Endothelial cell (in vitro differentiated cells): ENCODE results near the gene FGB. TPM values are rescaled to one million over a fixed set of nuclear protein-coding genes. Genes with fewer than 3 reads are reported as not detected.
A peak's percentile ranks its signal among the peaks of the same experiment; 100 is the strongest.

Source experiments
- DNase-seq: peaks from one replicate; pipeline ENCODE4 v3.0.0; 2021; ENCODE audit warnings: low spot score
- H3K27ac Mint-ChIP-seq: one replicate; pipeline ENCODE4 v1.8.0; 2021; ENCODE audit warnings: mixed read lengths, inconsistent platforms; ENCODE audit not compliant: unreplicated experiment
- H3K27me3 Mint-ChIP-seq: one replicate; pipeline ENCODE4 v1.8.0; 2021; ENCODE audit warnings: mild to moderate bottlenecking, moderate library complexity, mixed read lengths, inconsistent platforms; ENCODE audit not compliant: unreplicated experiment
- H3K36me3 Mint-ChIP-seq: one replicate; pipeline ENCODE4 v1.8.0; 2021; ENCODE audit warnings: mild to moderate bottlenecking, low read depth, mixed read lengths, inconsistent platforms; ENCODE audit not compliant: unreplicated experiment
- H3K4me1 Mint-ChIP-seq: one replicate; pipeline ENCODE4 v1.8.0; 2021; ENCODE audit warnings: mild to moderate bottlenecking, mixed read lengths, inconsistent platforms; ENCODE audit not compliant: unreplicated experiment
- H3K4me3 Mint-ChIP-seq: one replicate; pipeline ENCODE4 v1.8.0; 2021; ENCODE audit warnings: mild to moderate bottlenecking, mixed read lengths, inconsistent platforms; ENCODE audit not compliant: unreplicated experiment
- H3K9me3 Mint-ChIP-seq: one replicate; pipeline ENCODE4 v1.8.0; 2021; ENCODE audit warnings: mixed read lengths, inconsistent platforms; ENCODE audit not compliant: unreplicated experiment
- CTCF ChIP-seq: fragments of 200-600 bp; sonication (generic); IDR thresholded peaks from one replicate; pipeline ENCODE4 v1.5.0; 2021; ENCODE audit warnings: antibody characterized with exemption; ENCODE audit not compliant: unreplicated experiment
- total RNA-seq: library from RNA; stranded (reverse); fragmentation: NEBNext Ultra II Directional; extraction: Animal tissue kit (Norgen Biotek cat#: 25700); gene quantifications from one replicate; pipeline ENCODE4 v1.2.1, GENCODE V29; 2021; ENCODE audit not compliant: unreplicated experiment

The FGB gene
- total RNA-seq, 1 donor from 2014 or later = not detected

- no peak overlapping the region for H3K27ac Mint-ChIP-seq
- no peaks in the 10 kb centered on the region for H3K9me3 Mint-ChIP-seq
- DNase-seq = no peak
- no peak for TF ChIP-seq CTCF
- peaks cover 3% of the 10 kb centered on the region for H3K4me1 Mint-ChIP-seq
- peak overlapping the region; percentile 49 for H3K4me3 Mint-ChIP-seq
- H3K27me3 Mint-ChIP-seq = peaks cover 1% of the 10 kb centered on the region
- H3K36me3 Mint-ChIP-seq = peaks cover 23% of the 10 kb centered on the region
Measured at GRCh38 chr4:154542271-154542879, 20.4 kb upstream of the FGB start.

DNA sequence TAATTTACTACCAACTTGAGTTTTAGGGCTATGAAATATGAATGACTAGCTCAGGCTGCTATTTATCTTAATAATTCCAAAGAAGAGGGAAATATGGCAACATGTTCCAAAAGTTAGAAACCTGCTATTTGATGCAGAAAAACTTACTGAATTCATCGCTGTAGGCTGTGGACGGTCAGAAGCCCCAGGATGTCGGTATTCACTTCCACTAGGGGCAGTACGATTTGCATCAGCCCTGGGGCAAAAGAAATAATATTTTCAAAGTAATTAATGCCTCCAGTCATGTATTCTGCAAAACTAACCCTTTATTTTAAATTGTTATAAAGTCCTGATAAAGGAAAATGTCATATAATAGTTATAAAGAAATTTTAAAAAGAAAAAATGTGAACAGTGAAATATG, 17.1 kb upstream of the FGB start:
- peaks cover 14% of the 10 kb centered on the region for H3K36me3 Mint-ChIP-seq
- H3K4me1 Mint-ChIP-seq = peaks cover 16% of the 10 kb centered on the region
- H3K27me3 Mint-ChIP-seq = peaks cover 2% of the 10 kb centered on the region
- no peak overlapping the region for H3K4me3 Mint-ChIP-seq
- no peak for DNase-seq
- no peaks in the 10 kb centered on the region for H3K9me3 Mint-ChIP-seq
- H3K27ac Mint-ChIP-seq = no peak overlapping the region
- TF ChIP-seq CTCF = no peak

GRCh38 chr4:154549894-154550790, 12.7 kb upstream of the FGB start, which contains the start of gene PLRG1:
PLRG1 (minus strand) TSS chr4:154550400; CDS start chr4:154550308, 92 bp downstream.
- peak within 1 kb of the TSS; percentile 88 for H3K27ac Mint-ChIP-seq

GRCh38 chr4:154551872-154552686, 10.7 kb upstream of the FGB start:
- Mint-ChIP-seq H3K4me3 (no peak overlapping the region), H3K27me3 (peaks cover 2% of the 10 kb centered on the region)

More at GRCh38 chr4:154549894-154550790, 12.7 kb upstream of the FGB start, which contains the start of gene PLRG1:
- Mint-ChIP-seq H3K9me3 (no peaks in the 10 kb centered on the region), H3K27me3 (peaks cover 2% of the 10 kb centered on the region), H3K4me3 (peak within 1 kb of the TSS; percentile 96), H3K36me3 (no peaks in the 10 kb centered on the region), H3K4me1 (peaks cover 16% of the 10 kb centered on the region)
- DNase-seq = peak; percentile 97
- TF ChIP-seq CTCF = no peak

More at GRCh38 chr4:154551872-154552686, 10.7 kb upstream of the FGB start:
- no peaks in the 10 kb centered on the region for H3K9me3 Mint-ChIP-seq
- peaks cover 16% of the 10 kb centered on the region for H3K4me1 Mint-ChIP-seq
- TF ChIP-seq CTCF = peak; percentile 52
- no peaks in the 10 kb centered on the region for H3K36me3 Mint-ChIP-seq
- H3K27ac Mint-ChIP-seq = no peak overlapping the region
- peak; percentile 70 for DNase-seq
